HCT116 (cell line): ENCODE measurements around the gene CCDC71. TPM values are rescaled to one million over a fixed set of nuclear protein-coding genes. Genes with fewer than 3 reads are reported as not detected.

ENCODE experiments used
- ATAC-seq: fragments of 200-7000 bp; cut with Tn5 transposase; 2 replicates; pipeline ENCODE4 v1.9.1; 2020; ENCODE audit warnings: mild to moderate bottlenecking, moderate library complexity
- BruUV-seq: library from RNA; stranded (reverse); fragments of 400-500 nt; replicated peaks from 2 replicates; lab custom pipeline; 2021; lab: Mats Ljungman, UMichigan
- CTCF ChIA-PET: fragments of 300-600 bp; sonication (Branson Sonifier 250); formaldehyde crosslinking; loops from one replicate; lab custom pipeline; 2021; ENCODE audit warnings: antibody characterized with exemption; lab: Charles Lee
- POLR2A ChIA-PET: fragments of 300-600, 350-600 bp; sonication (Branson Sonifier 250); formaldehyde crosslinking; loops from one replicate; lab custom pipeline; 2021; ENCODE audit warnings: antibody characterized with exemption; lab: Charles Lee
- RAD21 ChIA-PET, 2 experiments: fragments of 300-600 bp; sonication (Branson Sonifier 250); formaldehyde crosslinking; loops; one replicate each; lab custom pipeline; 2023; ENCODE audit warnings: low total read pairs in 2 of 2; ENCODE audit not compliant: uncharacterized antibody in 2 of 2, unreplicated experiment in 2 of 2, low non-redundant PET in 1 of 2; lab: Charles Lee
- DNase-seq: peaks from one replicate; pipeline ENCODE4 v3.0.0-alpha.2; 2010; ENCODE audit warnings: low read depth, low spot score
- H2AFZ ChIP-seq: fragments of 200-600 bp; shearing (Covaris generic), sonication (generic); 2 replicates; pipeline ENCODE4 v1.6.1; 2017; ENCODE audit warnings: low read depth, mixed run types, mixed read lengths, antibody characterized with exemption, low read length; ENCODE audit not compliant: poor library complexity, severe bottlenecking
- H3K27ac ChIP-seq: 2 replicates; pipeline ENCODE4 v1.5.1; 2012; ENCODE audit warnings: low read depth, low read length
- H3K27me3 ChIP-seq: fragments of 200-600 bp; sonication (generic); 2 replicates; pipeline ENCODE4 v1.6.1; 2016; ENCODE audit warnings: mixed run types, low read length, mixed read lengths; ENCODE audit not compliant: insufficient read depth
- H3K36me3 ChIP-seq, 2 experiments: fragments of 200-500 bp in 1 of 2; fragments of 200-600 bp in 1 of 2; sonication (Bioruptor generic) in 1 of 2; sonication (generic) in 1 of 2; 2 replicates each; pipeline versions ENCODE4 v1.5.1 to v1.6.1; 2014 to 2016; ENCODE audit warnings: low read length in 2 of 2, inconsistent platforms in 1 of 2, mixed read lengths in 1 of 2, mixed run types in 1 of 2; ENCODE audit not compliant: insufficient read depth in 2 of 2, control insufficient read depth in 1 of 2
- H3K4me1 ChIP-seq, 2 experiments: fragments of 200-600 bp in 1 of 2; sonication (generic) in 1 of 2; 2 replicates each; pipeline versions ENCODE4 v1.5.1 to v1.6.1; 2012 to 2017; ENCODE audit warnings: low read length in 2 of 2, inconsistent platforms in 1 of 2, mild to moderate bottlenecking in 1 of 2, mixed read lengths in 1 of 2, mixed run types in 1 of 2, moderate library complexity in 1 of 2; ENCODE audit not compliant: insufficient read depth in 2 of 2, control insufficient read depth in 1 of 2
- H3K4me2 ChIP-seq: fragments of 200-600 bp; sonication (generic); 2 replicates; pipeline ENCODE4 v1.6.1; 2017; ENCODE audit warnings: mixed run types, low read length, mixed read lengths
- H3K4me3 ChIP-seq, 2 experiments: fragments of 200-600 bp in 1 of 2; sonication (generic) in 1 of 2; replicated peaks in 1 of 2; 2 replicates each; pipeline ENCODE4 v1.5.1; 2011 to 2016; ENCODE audit warnings: low read length in 2 of 2, control low read depth in 1 of 2, low read depth in 1 of 2, mild to moderate bottlenecking in 1 of 2, mixed read lengths in 1 of 2, mixed run types in 1 of 2
- H3K79me2 ChIP-seq: fragments of 200-600 bp; sonication (generic); 2 replicates; pipeline ENCODE4 v1.6.1; 2017; ENCODE audit warnings: mild to moderate bottlenecking, mixed run types, low read length, moderate library complexity, mixed read lengths; ENCODE audit not compliant: insufficient read depth
- H3K9ac ChIP-seq: fragments of 200-600 bp; sonication (generic); 2 replicates; pipeline ENCODE4 v1.6.1; 2016; ENCODE audit warnings: low read length, mixed read lengths
- H3K9me2 ChIP-seq: fragments of 200-600 bp; sonication (generic), shearing (Covaris generic); 2 replicates; pipeline ENCODE4 v1.6.1; 2017; ENCODE audit warnings: mixed run types, mild to moderate bottlenecking, moderate library complexity; ENCODE audit not compliant: insufficient read depth
- H3K9me3 ChIP-seq, 2 experiments: fragments of 200-500 bp in 1 of 2; fragments of 200-600 bp in 1 of 2; sonication (Bioruptor generic) in 1 of 2; sonication (generic) in 1 of 2; 2 replicates each; pipeline ENCODE4 v1.6.1; 2014 to 2017; ENCODE audit warnings: low read length in 2 of 2, mixed read lengths in 2 of 2, inconsistent platforms in 1 of 2, low read depth in 1 of 2, mild to moderate bottlenecking in 1 of 2, mixed run types in 1 of 2, moderate library complexity in 1 of 2; ENCODE audit not compliant: control insufficient read depth in 1 of 2, insufficient read depth in 1 of 2
- H4K20me1 ChIP-seq: fragments of 200-600 bp; sonication (generic), shearing (Covaris generic); 2 replicates; pipeline ENCODE4 v1.6.1; 2017; ENCODE audit warnings: mixed run types, mild to moderate bottlenecking, moderate library complexity; ENCODE audit not compliant: insufficient read depth
- ATF3 ChIP-seq: IDR thresholded peaks from 2 replicates; pipeline ENCODE4 v1.6.1; 2012
- EZH2 ChIP-seq: fragments of 200-600 bp; sonication (generic); IDR thresholded peaks from 2 replicates; pipeline ENCODE4 v1.6.1; 2017; ENCODE audit warnings: antibody characterized with exemption, mixed run types
- MAX ChIP-seq: IDR thresholded peaks from 2 replicates; pipeline ENCODE4 v1.6.1; 2012
- POLR2A ChIP-seq: IDR thresholded peaks from 2 replicates; pipeline ENCODE4 v1.7.0; 2011; ENCODE audit warnings: borderline replicate concordance; ENCODE audit not compliant: insufficient read depth, insufficient read length; ENCODE audit errors: extremely low read depth
- REST ChIP-seq: IDR thresholded peaks from 2 replicates; pipeline ENCODE4 v1.6.1; 2012; ENCODE audit warnings: low read depth
- ZBTB33 ChIP-seq: IDR thresholded peaks from 2 replicates; pipeline ENCODE4 v1.6.1; 2011; ENCODE audit warnings: mild to moderate bottlenecking, low read length, moderate library complexity; ENCODE audit not compliant: insufficient replicate concordance; ENCODE audit errors: extremely low read depth
- ZFX ChIP-seq: fragments of 450-650 bp; IDR thresholded peaks from 2 replicates; pipeline ENCODE4 v1.6.1; 2017
- ZNF274 ChIP-seq: fragments of 200-500 bp; sonication (Bioruptor generic); IDR thresholded peaks from 2 replicates; pipeline ENCODE4 v1.6.1; 2014; ENCODE audit warnings: mild to moderate bottlenecking, low read depth, low read length, inconsistent platforms
- intact Hi-C: fragments of 100-400 bp; cut with micrococcal nuclease; formaldehyde crosslinking; loops from 2 replicates; pipeline ENCODE4 v1.10.0; 2022
- total RNA-seq: library from RNA; stranded (reverse); gene quantifications from one replicate; pipeline ENCODE4 v1.2.1, GENCODE V29; 2021; ENCODE audit not compliant: unreplicated experiment

CCDC71 gene
- total RNA-seq, 1 experiment from 2014 or later = 32.8 TPM

GRCh38 chr3:49166752-49167556, 823 bp upstream of the CCDC71 start:
- peaks cover 13 to 39% of the 10 kb centered on the region in 2 experiments for H3K4me1 ChIP-seq
- TF ChIP-seq ZBTB33 (no peak), REST (no peak), POLR2A (no peak), EZH2 (no peak), ATF3 (no peak), ZNF274 (no peak), ZFX (no peak), MAX (no peak)
- TF ChIP-seq, all 23 proteins: peak for 0
- H3K27me3 ChIP-seq = no peaks in the 10 kb centered on the region
- peak overlapping the region; percentile 88 for H3K4me2 ChIP-seq
- peaks cover 11 to 17% of the 10 kb centered on the region in 2 experiments for H3K36me3 ChIP-seq
- H3K9me3 ChIP-seq = no peaks in the 10 kb centered on the region
- POLR2A ChIA-PET = no interaction called here
- H3K9ac ChIP-seq = peak overlapping the region; percentile 97
- BruUV-seq = no TSS peak
- peak overlapping the region; percentile 84 for H3K27ac ChIP-seq
- H3K9me2 ChIP-seq = no peaks in the 10 kb centered on the region
- H2AFZ ChIP-seq = peak overlapping the region; percentile 59
- ATAC-seq = no peak
- intact Hi-C loops = no loop called here
- CTCF ChIA-PET = no interaction called here
- peaks cover 32% of the 10 kb centered on the region for H3K79me2 ChIP-seq
- RAD21 ChIA-PET = no interaction called here
- H4K20me1 ChIP-seq = no peaks in the 10 kb centered on the region
- H3K4me3 ChIP-seq = peak overlapping the region; percentile 77 to 99
- no peak for DNase-seq
